Measurements from ENCODE around the gene PDP2.

GRCh38 chr16:66927918-66928649, 47.8 kb downstream of the PDP2 start:
- no peak for TF ChIP-seq CTCF (IDR thresholded peaks at IDR 0.05)
- no peak for TF ChIP-seq POLR2A (IDR thresholded peaks at IDR 0.05)
- TF ChIP-seq POLR2AphosphoS5 (IDR thresholded peaks at IDR 0.05) = peak in 1 of 2 donors; percentile 25
- TF ChIP-seq EP300 (IDR thresholded peaks at IDR 0.05) = no peak
